Measurements from ENCODE around the gene OR2J3.
"Not testable (repeated sequence)": the region's sequence is repeated elsewhere in the genome, so short reads cannot be mapped to it uniquely, and the experiment has no call there.

OR2J3 gene

GRCh38 chr6:29107758-29108157 is at the start of gene OR2J3:
TSS of gene OR2J3 (plus strand) at chr6:29108058. CDS start at chr6:29111891, 3,833 bp downstream.
- DNase-seq, result no peak

- no peak for DNase-seq
Observed at GRCh38 chr6:29071831-29072723, 35.8 kb upstream of the OR2J3 start.

GRCh38 chr6:29079203-29079602 is 28.7 kb upstream of the OR2J3 start:
- DNase-seq, result no peak

GRCh38 chr6:29081312-29081711 is 26.5 kb upstream of the OR2J3 start:
- no peak for DNase-seq

- no peak for DNase-seq
Observed at GRCh38 chr6:29082457-29082856, 25.4 kb upstream of the OR2J3 start.

GRCh38 chr6:29087213-29087612 is 20.6 kb upstream of the OR2J3 start, which contains the start of gene OR2B3:
TSS of gene OR2B3 (minus strand) at chr6:29087313. CDS start at chr6:29087248, 65 bp downstream.
- no peak for DNase-seq

- DNase-seq, result no peak
Observed at GRCh38 chr6:29092957-29093356, 14.9 kb upstream of the OR2J3 start.

- no peak for DNase-seq
Observed at GRCh38 chr6:29097803-29098202, 10.1 kb upstream of the OR2J3 start.

- no peak for DNase-seq
Observed at GRCh38 chr6:29099190-29099589, 8.7 kb upstream of the OR2J3 start, which contains the start of gene OR2J1. TSS of gene OR2J1 (plus strand) at chr6:29099490. CDS start at chr6:29100943, 1,453 bp downstream.

- no peak for DNase-seq
Observed at GRCh38 chr6:29112135-29112534, 4.3 kb downstream of the OR2J3 start.

GRCh38 chr6:29114964-29115363 is 7.1 kb downstream of the OR2J3 start:
- DNase-seq, result not testable (repeated sequence)

GRCh38 chr6:29129326-29130012 is 21.6 kb downstream of the OR2J3 start:
- DNase-seq, result no peak

- DNase-seq, result no peak
Observed at GRCh38 chr6:29130644-29131043, 22.8 kb downstream of the OR2J3 start.

- DNase-seq, result no peak
Observed at GRCh38 chr6:29131691-29132090, 23.8 kb downstream of the OR2J3 start.

- DNase-seq, result no peak
Observed at GRCh38 chr6:29137724-29138123, 29.9 kb downstream of the OR2J3 start.

- no peak for DNase-seq
Observed at GRCh38 chr6:29141606-29142005, 33.7 kb downstream of the OR2J3 start.

GRCh38 chr6:29142309-29142708 is 34.5 kb downstream of the OR2J3 start:
- no peak for DNase-seq

- DNase-seq, result no peak
Observed at GRCh38 chr6:29146179-29146578, 38.3 kb downstream of the OR2J3 start.

- no peak for DNase-seq
Observed at GRCh38 chr6:29147074-29147473, 39.2 kb downstream of the OR2J3 start.

- not testable (repeated sequence) for DNase-seq
Observed at GRCh38 chr6:29149444-29149843, 41.6 kb downstream of the OR2J3 start.

GRCh38 chr6:29153083-29153482 is 45.2 kb downstream of the OR2J3 start:
- DNase-seq, result no peak

GRCh38 chr6:29155182-29155581 is 47.3 kb downstream of the OR2J3 start:
- not testable (repeated sequence) for DNase-seq

- DNase-seq, result not testable (repeated sequence)
Observed at GRCh38 chr6:29159922-29160321, 52.1 kb downstream of the OR2J3 start.

Data from SIG-M5 (cell line).